Spinal cord (tissue), 10 donors: ENCODE results near the gene CTDSPL. TPM values are rescaled to one million over a fixed set of nuclear protein-coding genes. Genes with fewer than 3 reads are reported as not detected.

Experiments
- DNase-seq, 6 donors: peaks; one replicate each; pipeline versions ENCODE4 v3.0.0 to v3.0.0-alpha.2; 2013 to 2015; ENCODE audit warnings: low spot score in 6 of 6, low read depth in 4 of 6
- H3K27ac ChIP-seq: one replicate; pipeline ENCODE4 v1.5.1; 2013; ENCODE audit warnings: low read depth, low read length, control low read depth
- H3K27me3 ChIP-seq: one replicate; pipeline ENCODE4 v1.6.1; 2013; ENCODE audit warnings: low read length; ENCODE audit not compliant: control insufficient read depth, insufficient read depth
- H3K36me3 ChIP-seq: one replicate; pipeline ENCODE4 v1.6.1; 2013; ENCODE audit warnings: low read length; ENCODE audit not compliant: control insufficient read depth, insufficient read depth
- H3K4me1 ChIP-seq: one replicate; pipeline ENCODE4 v1.6.1; 2013; ENCODE audit warnings: low read length; ENCODE audit not compliant: control insufficient read depth, insufficient read depth
- H3K4me3 ChIP-seq: one replicate; pipeline ENCODE4 v1.5.1; 2013; ENCODE audit warnings: low read depth, low read length, control low read depth
- H3K9me3 ChIP-seq: one replicate; pipeline ENCODE4 v1.6.1; 2013; ENCODE audit warnings: low read length; ENCODE audit not compliant: control insufficient read depth, insufficient read depth
- WGBS: methylation state at CpG from one replicate; pipeline ENCODE4 v1.1.5; 2013; ENCODE audit warnings: missing lambda C conversion rate; ENCODE audit not compliant: insufficient coverage; 5-methylcytosine and 5-hydroxymethylcytosine counted together
- polyA plus RNA-seq, 2 donors: library from polyadenylated mRNA; unstranded; fragments of 120-200 nt; gene quantifications; one replicate each; pipeline ENCODE4 v1.2.1, GENCODE V29; 2013; ENCODE audit not compliant: insufficient read length in 2 of 2
- total RNA-seq, 2 donors: library from RNA; depleted of rRNA in 1 of 2; stranded (reverse); fragments of 120-200 nt in 1 of 2; fragments of >200 nt in 1 of 2; gene quantifications; one replicate each; pipeline versions ENCODE4 v1.2.3 to v1.2.4, GENCODE V29; 2013 to 2014
- donor health status: healthy.

CTDSPL gene
- total and polyA plus RNA-seq, 4 donors, result 19.7 to 45.5 (median 30.6) TPM

GRCh38 chr3:37992271-37993066, 130.8 kb downstream of the CTDSPL start:
- H3K27me3 ChIP-seq, result no peaks in the 10 kb centered on the region
- no peak overlapping the region for H3K4me3 ChIP-seq
- no peaks in the 10 kb centered on the region for H3K9me3 ChIP-seq
- no peak overlapping the region for H3K27ac ChIP-seq
- 92% methylated on average over 6 of the region's 9 CpGs for WGBS
- peaks cover 6% of the 10 kb centered on the region for H3K36me3 ChIP-seq
- H3K4me1 ChIP-seq, result peaks cover 13% of the 10 kb centered on the region
- no peak for DNase-seq

GRCh38 chr3:37993067-37993455, 131.4 kb downstream of the CTDSPL start:
- 89% methylated on average over 8 of the region's 8 CpGs for WGBS
- Histone ChIP-seq H3K9me3 (no peaks in the 10 kb centered on the region), H3K36me3 (peaks cover 12% of the 10 kb centered on the region), H3K4me3 (no peak overlapping the region), H3K27me3 (no peaks in the 10 kb centered on the region), H3K27ac (no peak overlapping the region), H3K4me1 (peaks cover 18% of the 10 kb centered on the region)
- no peak for DNase-seq

DNA sequence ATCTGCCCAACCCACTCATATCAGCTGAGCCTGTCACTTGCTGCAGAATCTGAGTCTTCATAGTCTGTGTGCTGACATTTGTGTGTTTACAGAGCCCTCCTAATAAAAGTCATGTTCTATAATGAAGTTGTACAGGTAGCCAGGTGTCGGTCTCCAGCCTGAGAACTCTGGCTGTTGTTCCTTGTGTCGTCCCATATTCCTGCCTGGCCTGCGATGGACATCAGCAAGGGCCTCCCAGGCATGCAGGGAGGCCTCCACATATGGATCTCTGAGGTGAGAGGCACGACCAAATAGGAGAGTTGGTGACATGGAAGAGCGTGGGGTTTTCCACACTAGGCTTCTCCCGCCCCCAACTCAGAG, 131.8 kb downstream of the CTDSPL start:
- 78% methylated on average over 4 of the region's 6 CpGs for WGBS
- H3K36me3 ChIP-seq, result peaks cover 13% of the 10 kb centered on the region
- DNase-seq, result no peak
- H3K9me3 ChIP-seq, result no peaks in the 10 kb centered on the region
- H3K27me3 ChIP-seq, result no peaks in the 10 kb centered on the region
- peaks cover 22% of the 10 kb centered on the region for H3K4me1 ChIP-seq
- H3K27ac ChIP-seq, result peak overlapping the region; percentile 83
- peak overlapping the region; percentile 79 for H3K4me3 ChIP-seq

DNA sequence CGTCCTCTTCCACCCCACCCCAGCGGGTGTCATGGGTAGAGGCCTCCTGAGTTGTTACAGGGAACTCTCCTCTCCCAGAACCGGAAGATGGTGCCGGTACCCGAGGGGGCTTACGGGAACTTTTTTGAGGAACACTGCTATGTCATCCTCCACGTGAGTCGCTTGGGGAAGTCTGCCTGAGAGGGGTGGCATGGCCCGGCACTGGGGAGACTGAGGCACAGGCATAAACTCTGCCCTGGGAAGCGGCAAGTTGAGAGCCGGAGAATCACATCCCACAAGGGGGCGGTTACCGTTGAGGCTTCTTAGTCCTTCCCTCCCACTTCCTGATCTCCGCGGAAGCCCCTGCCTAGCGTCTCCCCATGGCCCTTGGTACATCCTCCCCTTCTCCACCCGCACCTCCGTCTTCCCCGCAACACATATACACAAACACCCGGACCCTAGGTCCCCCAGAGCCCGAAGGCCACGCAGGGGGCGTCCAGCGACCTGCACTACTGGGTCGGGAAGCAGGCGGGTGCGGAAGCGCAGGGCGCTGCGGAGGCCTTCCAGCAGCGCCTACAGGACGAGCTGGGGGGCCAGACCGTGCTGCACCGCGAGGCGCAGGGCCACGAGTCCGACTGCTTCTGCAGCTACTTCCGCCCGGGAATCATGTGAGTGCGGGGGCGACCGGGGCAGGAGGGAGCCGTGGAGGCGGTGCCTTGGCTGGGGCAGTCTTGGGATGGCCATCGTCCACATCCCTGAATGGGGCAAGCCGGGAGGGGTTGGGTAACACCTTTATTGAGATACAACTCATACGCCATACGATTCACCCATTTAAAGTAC, 132.3 kb downstream of the CTDSPL start:
- Histone ChIP-seq H3K27me3 (no peaks in the 10 kb centered on the region), H3K4me3 (peak overlapping the region; percentile 79), H3K4me1 (peaks cover 26% of the 10 kb centered on the region), H3K36me3 (peaks cover 13% of the 10 kb centered on the region), H3K27ac (peak overlapping the region; percentile 83), H3K9me3 (no peaks in the 10 kb centered on the region)
- peak in 4 of 6 donors; percentile 31 to 83 (median 58) for DNase-seq
- WGBS, result 3% methylated on average over 42 of the region's 49 CpGs

GRCh38 chr3:37994639-37994972, 132.9 kb downstream of the CTDSPL start:
- Histone ChIP-seq H3K4me1 (peaks cover 30% of the 10 kb centered on the region), H3K36me3 (peaks cover 14% of the 10 kb centered on the region), H3K4me3 (peak overlapping the region; percentile 79), H3K9me3 (no peaks in the 10 kb centered on the region), H3K27ac (peak overlapping the region; percentile 83), H3K27me3 (no peaks in the 10 kb centered on the region)
- no peak for DNase-seq
- no CpG with 5 or more reads among the region's 2 CpGs for WGBS

DNA sequence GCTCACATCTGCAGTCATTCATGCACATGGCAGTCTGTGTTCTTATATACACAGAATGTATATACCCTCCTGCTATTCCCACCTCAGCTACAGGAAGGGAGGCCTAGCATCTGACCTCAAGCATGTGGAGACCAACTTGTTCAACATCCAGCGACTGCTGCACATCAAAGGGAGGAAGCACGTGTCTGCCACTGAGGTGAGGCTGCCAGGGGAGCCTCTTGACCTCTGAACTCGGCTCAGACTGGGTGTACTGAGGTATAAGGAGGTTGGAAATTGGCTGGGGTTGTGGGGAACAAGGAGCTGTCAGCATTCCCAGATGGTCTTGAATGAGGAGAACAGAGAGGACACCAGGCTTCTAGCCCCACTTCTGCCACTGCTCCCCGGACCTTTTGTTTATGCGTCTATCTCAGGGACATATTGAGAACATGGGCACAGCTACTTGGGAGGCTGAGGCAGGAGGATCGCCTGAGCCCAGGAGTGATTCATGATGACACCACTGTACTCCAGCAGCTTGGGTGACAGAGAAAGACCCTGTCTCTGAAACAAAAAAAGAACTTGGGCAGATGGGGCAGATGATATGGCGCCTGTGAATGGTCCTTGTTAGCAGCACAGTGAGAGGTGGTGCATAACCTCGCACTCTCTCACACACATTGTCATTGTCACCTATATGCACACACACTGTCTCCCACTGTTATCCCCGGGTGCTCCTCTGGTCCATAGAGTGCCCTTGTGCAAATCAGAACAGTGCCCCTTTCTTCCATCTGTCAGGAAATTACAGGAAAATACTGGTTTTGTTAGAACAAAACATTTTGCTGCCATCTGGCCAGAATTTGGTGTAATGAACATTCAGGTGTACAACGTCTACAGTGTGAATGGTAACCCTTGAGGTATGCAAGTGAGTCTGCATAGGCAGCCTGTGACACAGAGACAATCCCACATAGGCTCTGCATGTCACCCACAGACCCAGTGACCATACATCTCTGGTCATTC, 134.3 kb downstream of the CTDSPL start:
- Histone ChIP-seq H3K9me3 (no peaks in the 10 kb centered on the region), H3K4me1 (peaks cover 40% of the 10 kb centered on the region), H3K27me3 (no peaks in the 10 kb centered on the region), H3K4me3 (no peak overlapping the region), H3K36me3 (peaks cover 25% of the 10 kb centered on the region), H3K27ac (no peak overlapping the region)
- peak in 3 of 6 donors; percentile 23 to 66 (median 53) for DNase-seq
- WGBS, result 82% methylated on average over 7 of the region's 10 CpGs

- DNase-seq, result peak in 4 of 6 donors; percentile 39 to 86 (median 66)
- Histone ChIP-seq H3K4me3 (no peak overlapping the region), H3K27ac (no peak overlapping the region), H3K4me1 (peaks cover 48% of the 10 kb centered on the region), H3K36me3 (peaks cover 34% of the 10 kb centered on the region), H3K9me3 (no peaks in the 10 kb centered on the region), H3K27me3 (no peaks in the 10 kb centered on the region)
- 57% methylated on average over 7 of the region's 7 CpGs for WGBS
Measured at GRCh38 chr3:37996785-37997301, 135.2 kb downstream of the CTDSPL start.

GRCh38 chr3:37997342-37997741, 135.7 kb downstream of the CTDSPL start:
- Histone ChIP-seq H3K27ac (no peak overlapping the region), H3K4me1 (peaks cover 52% of the 10 kb centered on the region), H3K9me3 (no peaks in the 10 kb centered on the region), H3K27me3 (no peaks in the 10 kb centered on the region), H3K4me3 (no peak overlapping the region), H3K36me3 (peaks cover 39% of the 10 kb centered on the region)
- 93% methylated on average over 9 of the region's 10 CpGs for WGBS
- no peak for DNase-seq

GRCh38 chr3:37997791-37998370, 136.2 kb downstream of the CTDSPL start:
- no peak overlapping the region for H3K4me3 ChIP-seq

More at GRCh38 chr3:37997791-37998370, 136.2 kb downstream of the CTDSPL start:
- WGBS, result 88% methylated on average over 6 of the region's 6 CpGs
- Histone ChIP-seq H3K9me3 (no peaks in the 10 kb centered on the region), H3K36me3 (peaks cover 45% of the 10 kb centered on the region), H3K27me3 (no peaks in the 10 kb centered on the region), H3K27ac (peak overlapping the region; percentile 45), H3K4me1 (peaks cover 57% of the 10 kb centered on the region)
- no peak for DNase-seq
